NK-92 treated with Interleukin-12 subunit alpha and Interleukin-12 subunit beta, amount 100 ng/mL, for 24 hours (cell line): ENCODE results near the gene CSNK2B.

ENCODE experiments used
- DNase-seq: peaks from one replicate; lab custom pipeline; 2025; lab: John Stamatoyannopoulos, UW

The CSNK2B gene

GRCh38 chr6:31665501-31666336 is at the start of gene CSNK2B:
TSS of gene CSNK2B (plus strand) at chr6:31666080. CDS start at chr6:31666832, 752 bp downstream.
- DNase-seq: peak; percentile 98

GRCh38 chr6:31617010-31617409 is 48.9 kb upstream of the CSNK2B start:
- DNase-seq: no peak

- peak; percentile 100 for DNase-seq
These were observed 45.9 kb upstream of the CSNK2B start for GRCh38 chr6:31619805-31620585.

DNA sequence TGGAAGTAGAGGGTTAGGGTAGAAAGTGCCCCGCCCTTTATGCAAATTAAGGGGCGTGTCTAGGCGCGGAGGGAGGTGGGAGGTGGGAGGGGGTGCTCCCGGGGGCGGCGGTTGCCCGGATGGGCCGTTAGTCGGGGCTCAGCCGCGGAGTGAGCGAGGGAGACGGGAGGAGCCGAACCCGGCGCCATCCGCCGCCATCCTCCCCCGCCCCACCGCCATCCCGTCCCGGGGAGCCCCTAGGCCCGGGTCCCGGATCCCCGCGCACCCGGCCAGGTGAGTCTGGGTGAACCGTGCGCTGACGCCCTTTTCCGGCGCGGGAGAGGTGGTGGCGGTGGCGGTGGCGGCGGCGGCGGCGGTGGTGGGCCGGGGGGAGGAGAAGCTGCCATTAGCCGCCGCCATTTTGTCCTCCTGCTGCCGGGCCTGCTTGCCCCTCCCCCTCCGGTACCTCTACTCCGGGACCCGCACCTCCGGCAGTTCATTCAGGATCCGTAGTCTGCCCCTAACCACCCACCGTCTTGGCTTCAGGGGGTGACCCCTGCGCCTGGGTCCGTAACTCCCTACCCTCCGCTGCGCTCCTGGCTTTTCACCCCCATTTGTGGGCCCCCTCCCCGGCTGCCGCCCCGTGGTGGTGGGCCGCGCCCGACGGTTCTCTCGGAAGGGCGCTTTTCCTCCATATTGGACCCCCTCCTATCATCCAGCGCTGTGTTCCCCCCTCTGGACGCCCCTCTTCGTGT is 45.1 kb upstream of the CSNK2B start, which contains the start of gene PRRC2A:
Gene PRRC2A (plus strand): TSS at position 130 of the 734 bp plus-strand sequence. CDS start 2,075 bp downstream, outside the sequence.
- peak; percentile 100 for DNase-seq

- DNase-seq: no peak
These were observed 44.5 kb upstream of the CSNK2B start for GRCh38 chr6:31621320-31621939.

- DNase-seq: no peak
These were observed 43.9 kb upstream of the CSNK2B start for GRCh38 chr6:31621991-31622390.

- no peak for DNase-seq
These were observed 43.2 kb upstream of the CSNK2B start for GRCh38 chr6:31622684-31623091.

GRCh38 chr6:31624070-31624469 is 41.8 kb upstream of the CSNK2B start:
- no peak for DNase-seq

GRCh38 chr6:31626952-31627351 is 38.9 kb upstream of the CSNK2B start:
- DNase-seq: no peak

GRCh38 chr6:31627690-31628287 is 38.1 kb upstream of the CSNK2B start:
- no peak for DNase-seq

- DNase-seq: no peak
These were observed 36.9 kb upstream of the CSNK2B start for GRCh38 chr6:31629014-31629413.

DNA sequence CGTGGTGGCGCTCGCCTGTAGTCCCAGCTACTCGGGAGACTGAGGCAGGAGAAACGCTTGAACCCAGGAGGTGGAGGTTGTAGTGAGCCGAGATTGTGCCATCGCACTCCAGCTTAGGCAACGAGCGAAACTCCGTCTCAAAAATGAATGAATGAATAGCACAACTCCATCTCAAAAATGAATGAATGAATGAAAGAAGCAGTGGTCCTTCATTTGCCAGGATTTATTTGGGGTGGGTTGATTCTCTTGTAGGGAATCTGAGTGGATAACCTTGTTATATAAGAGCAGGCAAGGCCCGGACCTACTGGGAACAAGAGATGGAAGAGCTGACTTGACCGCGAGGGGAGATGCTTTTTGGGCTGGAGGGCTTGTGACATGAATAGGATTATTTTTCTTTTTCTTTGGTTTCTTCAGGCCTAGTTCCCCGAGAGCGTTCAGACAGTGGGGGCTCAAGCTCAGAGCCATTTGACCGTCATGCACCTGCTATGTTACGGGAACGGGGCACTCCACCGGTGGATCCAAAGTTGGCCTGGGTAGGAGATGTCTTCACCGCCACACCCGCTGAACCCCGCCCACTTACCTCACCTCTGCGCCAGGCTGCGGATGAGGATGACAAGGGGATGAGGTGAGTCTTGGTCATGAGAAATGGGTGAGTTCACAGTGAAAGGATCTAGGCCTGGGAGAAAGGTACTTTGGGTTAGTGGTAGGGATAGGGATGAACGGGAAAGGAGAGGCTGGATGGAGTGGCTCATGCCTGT is 35.5 kb upstream of the CSNK2B start:
- no peak for DNase-seq

DNA sequence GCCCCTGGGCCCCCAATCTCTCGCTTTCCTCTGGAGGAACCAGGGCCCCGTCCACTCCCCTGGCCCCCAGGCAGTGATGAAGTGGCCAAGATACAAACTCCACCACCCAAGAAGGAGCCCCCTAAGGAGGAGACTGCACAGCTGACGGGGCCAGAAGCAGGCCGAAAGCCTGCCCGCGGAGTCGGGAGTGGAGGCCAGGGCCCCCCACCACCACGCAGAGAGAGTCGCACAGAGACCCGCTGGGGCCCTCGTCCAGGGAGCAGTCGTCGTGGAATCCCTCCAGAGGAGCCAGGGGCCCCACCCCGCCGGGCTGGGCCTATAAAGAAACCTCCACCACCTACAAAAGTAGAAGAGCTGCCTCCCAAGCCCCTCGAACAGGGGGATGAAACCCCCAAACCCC is 34.7 kb upstream of the CSNK2B start:
- DNase-seq: no peak

DNA sequence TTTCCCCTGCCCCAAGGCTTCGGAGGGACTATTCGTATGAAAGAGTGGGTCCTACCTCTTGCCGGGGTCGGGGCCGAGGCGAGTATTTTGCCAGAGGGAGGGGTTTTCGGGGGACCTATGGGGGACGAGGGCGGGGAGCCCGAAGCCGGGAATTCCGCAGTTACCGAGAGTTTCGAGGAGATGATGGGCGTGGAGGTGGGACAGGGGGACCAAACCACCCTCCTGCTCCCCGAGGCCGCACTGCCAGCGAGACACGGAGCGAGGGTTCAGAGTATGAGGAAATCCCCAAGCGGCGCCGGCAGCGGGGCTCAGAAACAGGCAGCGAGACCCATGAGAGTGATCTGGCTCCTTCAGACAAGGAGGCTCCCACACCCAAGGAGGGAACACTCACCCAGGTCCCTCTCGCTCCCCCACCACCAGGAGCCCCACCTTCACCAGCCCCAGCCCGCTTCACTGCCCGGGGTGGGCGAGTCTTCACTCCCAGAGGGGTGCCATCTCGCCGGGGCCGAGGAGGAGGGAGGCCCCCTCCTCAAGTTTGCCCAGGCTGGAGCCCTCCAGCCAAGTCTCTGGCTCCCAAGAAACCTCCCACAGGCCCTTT is 34.1 kb upstream of the CSNK2B start:
- no peak for DNase-seq

GRCh38 chr6:31632279-31632946 is 33.5 kb upstream of the CSNK2B start:
- DNase-seq: no peak

GRCh38 chr6:31633447-31633846 is 32.4 kb upstream of the CSNK2B start:
- no peak for DNase-seq

DNA sequence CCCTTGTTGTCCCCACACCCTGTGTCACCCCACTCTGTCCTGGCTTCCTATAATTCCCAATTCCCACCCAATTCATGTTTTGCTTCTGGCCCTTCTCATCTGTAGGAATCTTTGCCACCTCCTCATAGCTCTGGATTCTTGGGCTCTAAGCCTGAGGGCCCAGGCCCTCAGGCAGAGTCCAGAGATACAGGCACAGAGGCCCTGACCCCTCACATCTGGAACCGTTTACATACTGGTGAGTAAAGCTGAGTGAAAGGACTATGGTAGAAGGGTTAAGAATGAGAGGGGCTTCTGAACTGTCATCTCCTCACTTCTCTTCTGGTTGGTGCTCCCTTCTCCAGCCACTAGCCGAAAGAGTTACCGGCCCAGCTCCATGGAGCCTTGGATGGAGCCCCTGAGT is 31.7 kb upstream of the CSNK2B start:
- DNase-seq: no peak

DNA sequence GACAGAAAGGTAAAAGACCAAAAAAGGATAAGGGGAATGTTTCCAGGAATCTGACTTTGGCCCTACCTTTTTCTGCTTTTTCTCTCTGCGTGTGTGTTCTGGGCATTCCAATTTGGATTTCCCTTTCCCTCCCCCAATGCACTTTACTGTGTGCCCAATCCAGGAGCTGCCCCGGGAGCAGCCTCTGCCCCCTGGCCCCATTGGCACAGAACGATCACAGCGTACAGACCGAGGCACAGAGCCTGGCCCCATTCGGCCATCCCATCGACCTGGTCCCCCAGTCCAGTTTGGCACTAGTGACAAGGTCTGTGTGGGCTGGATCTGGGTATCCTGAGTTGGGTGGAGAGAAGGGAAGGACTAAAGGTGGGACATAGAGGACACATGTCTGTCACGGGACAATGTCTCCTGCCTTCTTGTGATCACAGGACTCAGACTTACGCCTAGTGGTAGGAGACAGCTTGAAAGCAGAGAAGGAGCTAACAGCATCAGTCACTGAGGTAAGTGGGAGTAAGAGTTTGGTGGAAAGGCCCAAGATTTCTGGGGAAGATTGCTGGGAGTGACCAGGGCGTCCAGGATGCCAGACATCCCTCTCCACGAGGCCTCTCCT is 30.8 kb upstream of the CSNK2B start:
- no peak for DNase-seq
